Femur (tissue), 1 donor: ENCODE data around the gene PYY.
"Not testable (repeated sequence)": the region's sequence is repeated elsewhere in the genome, so short reads cannot be mapped to it uniquely, and the experiment has no call there.

Experiments used
- DNase-seq: peaks from one replicate; pipeline ENCODE4 v3.0.0-alpha.2; 2017

Gene PYY

DNA sequence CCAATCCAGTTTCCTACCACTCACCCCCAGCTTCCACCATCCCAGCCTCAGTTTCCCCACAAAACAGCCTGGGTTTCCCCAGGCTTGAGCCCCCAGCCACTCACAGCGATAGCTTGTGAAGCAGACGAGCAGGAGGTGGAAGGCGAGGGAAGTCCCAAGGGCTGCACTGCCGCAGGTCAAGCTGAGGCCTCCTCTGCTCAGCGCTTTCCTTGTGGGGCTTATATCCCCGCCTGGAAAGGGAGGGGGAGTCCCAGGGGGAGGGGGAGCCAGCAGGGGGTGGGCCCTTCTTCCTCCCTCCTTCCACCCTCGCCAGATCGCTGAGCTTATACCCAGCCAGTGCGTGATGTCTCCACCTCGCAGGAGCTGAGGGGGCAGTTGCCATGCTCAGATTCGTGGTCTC lies at the start of gene PYY:
Gene PYY (minus strand): TSS at position 195 of the 400 bp plus-strand sequence. CDS start 457 bp downstream, outside the sequence.
- no peak for DNase-seq

DNA sequence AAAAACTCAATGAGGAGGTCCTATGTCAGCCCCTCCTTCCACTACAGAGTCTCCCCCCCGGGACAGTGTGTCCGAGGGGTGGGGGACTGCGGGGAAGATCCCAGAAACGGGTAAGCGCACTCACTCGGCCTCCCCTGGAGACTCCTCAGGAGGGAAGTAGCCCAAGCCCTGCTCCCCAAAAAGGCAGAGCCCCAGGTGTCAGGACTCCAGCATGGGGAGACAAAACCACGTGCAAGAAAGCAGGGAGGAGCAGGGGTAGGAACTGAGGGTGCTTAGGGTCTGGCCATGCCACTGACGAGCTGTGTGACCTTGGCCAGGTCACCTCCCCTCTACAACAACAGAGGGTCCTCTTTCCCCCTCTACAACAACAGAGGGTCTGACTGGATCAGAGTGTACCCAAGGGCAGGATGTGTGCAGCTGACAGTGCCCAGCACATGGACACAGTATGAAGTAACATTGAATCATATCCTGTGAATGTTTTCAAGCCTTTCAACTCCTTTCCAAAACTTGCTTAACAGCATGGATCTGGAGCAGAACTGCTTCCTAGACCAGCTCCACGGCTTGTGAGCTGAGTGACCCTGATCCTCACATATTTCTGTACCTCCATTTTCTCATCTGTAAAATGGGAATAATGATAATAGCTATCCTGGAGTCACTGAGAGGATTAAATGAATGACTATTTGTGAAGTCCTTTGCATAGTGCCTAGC lies 48.6 kb upstream of the PYY start:
- no peak for DNase-seq

GRCh38 chr17:44001461-44001920 lies 47.8 kb upstream of the PYY start:
- DNase-seq = no peak

GRCh38 chr17:44000871-44001460 lies 47.2 kb upstream of the PYY start:
- no peak for DNase-seq

GRCh38 chr17:44000141-44000860 lies 46.6 kb upstream of the PYY start:
- no peak for DNase-seq

GRCh38 chr17:43999024-43999423 lies 45.3 kb upstream of the PYY start:
- no peak for DNase-seq

DNA sequence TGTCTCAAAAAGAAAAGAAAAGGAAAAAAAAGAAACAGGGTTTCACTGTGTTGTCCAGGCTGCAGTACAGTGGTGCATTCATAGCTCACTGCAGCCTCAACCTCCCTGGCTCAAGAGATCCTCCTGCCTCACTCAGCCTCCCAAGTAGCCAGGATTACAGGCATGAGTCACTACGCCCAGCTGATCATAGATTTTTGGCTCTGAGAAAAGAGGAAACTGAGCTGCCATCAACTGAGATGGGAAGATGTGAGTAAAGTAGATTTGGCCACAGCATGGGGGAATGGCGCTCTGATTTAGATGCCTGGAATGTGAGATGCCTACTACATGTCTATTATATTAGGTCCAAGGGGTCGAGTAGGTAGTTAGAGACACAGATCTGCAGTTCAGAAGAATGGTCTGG lies 44.8 kb upstream of the PYY start:
- DNase-seq = no peak

- not testable (repeated sequence) for DNase-seq
Observed at GRCh38 chr17:43997180-43997579, 43.4 kb upstream of the PYY start.

- DNase-seq = no peak
Observed at GRCh38 chr17:43995150-43995471, 41.4 kb upstream of the PYY start.

- DNase-seq = peak; percentile 70
Observed at GRCh38 chr17:43994272-43995149, 40.8 kb upstream of the PYY start.

GRCh38 chr17:43992641-43993040 lies 38.9 kb upstream of the PYY start:
- DNase-seq = no peak

- DNase-seq = no peak
Observed at GRCh38 chr17:43988301-43988700, 34.6 kb upstream of the PYY start.

- DNase-seq = no peak
Observed at GRCh38 chr17:43987131-43988021, 33.6 kb upstream of the PYY start.

DNA sequence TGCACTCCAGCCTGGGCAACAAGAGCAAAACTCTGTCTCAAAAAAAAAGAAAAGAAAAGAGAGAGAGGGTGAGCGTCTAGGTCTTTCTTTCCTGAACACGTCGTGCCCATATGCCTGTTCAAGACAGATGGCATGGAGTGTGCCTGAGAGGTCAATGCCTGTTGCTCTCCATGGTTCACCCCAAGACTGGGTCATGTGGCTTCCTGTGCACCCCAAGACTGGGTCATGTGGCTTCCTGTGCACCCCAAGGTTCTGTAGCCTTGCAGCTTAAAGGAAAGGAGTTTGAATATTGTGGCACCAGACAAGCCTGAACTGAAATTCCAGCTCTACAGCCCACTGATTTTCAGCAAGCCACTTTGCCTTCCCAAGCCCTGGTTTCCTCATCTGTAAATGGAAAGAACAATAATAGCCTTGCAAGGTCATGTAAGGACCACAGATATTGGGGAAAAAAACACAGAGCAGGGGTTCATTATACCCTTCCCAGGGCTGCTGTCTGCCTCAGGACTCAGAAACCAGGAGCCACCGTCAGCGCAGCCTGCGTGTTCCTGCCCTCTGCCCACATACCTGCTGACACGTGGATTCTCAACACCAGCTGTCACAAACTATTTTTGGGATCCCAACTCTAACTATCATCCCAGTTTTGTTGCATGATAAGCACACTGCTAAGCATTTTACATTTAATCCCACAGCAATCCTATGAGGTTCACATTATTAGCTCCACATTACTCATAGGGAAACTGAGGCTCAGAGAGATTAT lies 32.7 kb upstream of the PYY start:
- DNase-seq = no peak

DNA sequence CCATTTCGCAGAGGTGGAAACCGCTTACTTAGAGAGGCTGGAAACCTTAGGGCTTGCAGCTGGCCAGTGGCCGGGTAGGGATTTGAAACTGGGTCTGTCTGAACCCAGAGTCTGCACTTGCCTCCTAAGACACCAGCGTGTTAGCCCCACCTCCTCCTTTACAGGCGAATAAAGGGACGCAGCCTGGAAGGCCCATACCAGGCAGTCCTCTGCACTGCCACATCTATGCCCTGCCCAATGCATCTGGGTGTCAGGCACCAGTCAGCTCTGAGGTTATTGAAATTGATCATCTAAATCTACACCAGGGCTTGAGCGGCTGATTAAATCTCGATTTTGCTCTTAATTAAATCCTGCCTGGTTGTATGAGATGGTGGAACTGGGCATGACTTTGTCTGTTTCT lies 30.8 kb upstream of the PYY start:
- DNase-seq = no peak

GRCh38 chr17:43983515-43984411 lies 30.0 kb upstream of the PYY start:
- no peak for DNase-seq

DNA sequence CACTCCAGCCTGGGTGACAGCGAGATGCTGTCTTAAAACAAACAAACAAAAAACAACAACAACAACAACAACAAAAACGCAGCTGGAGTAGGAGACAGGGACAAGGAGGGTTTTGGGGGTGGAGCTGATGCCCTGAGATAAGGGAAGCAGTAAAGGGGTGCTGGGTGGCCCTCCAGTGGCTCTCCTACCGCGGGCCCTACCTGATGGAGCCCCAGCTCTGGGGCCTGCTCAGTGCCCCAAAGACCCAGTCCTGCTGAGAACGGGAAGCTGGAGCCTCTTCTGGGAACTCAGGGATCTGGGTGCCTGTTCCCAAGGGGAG lies 29.4 kb upstream of the PYY start:
- DNase-seq = no peak

- no peak for DNase-seq
Observed at GRCh38 chr17:43982171-43982570, 28.4 kb upstream of the PYY start.

- DNase-seq = no peak
Observed at GRCh38 chr17:43979671-43980070, 25.9 kb upstream of the PYY start.

DNA sequence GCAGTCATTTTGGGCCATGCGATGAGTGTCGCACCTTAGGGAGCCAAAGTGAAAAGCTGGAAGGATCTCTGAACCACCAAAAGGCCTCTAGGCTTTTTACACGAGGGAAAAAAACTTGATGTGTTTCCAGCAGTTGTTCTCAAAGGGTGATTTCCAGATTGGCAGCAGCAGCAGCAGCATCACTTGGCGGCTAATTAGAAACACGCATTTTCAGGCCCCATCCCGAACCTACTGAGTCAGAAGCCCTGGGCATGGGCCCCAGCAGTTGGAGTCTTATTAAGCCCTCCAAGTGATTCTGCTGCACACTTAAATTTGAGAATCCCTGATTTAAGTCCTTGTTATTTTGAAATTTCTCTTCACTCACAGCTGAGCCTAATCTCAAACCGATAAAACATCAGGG lies 25.3 kb upstream of the PYY start:
- no peak for DNase-seq
